Iris pigment epithelial cell (primary cell): ENCODE measurements around the gene B4GALT5.

Experiments
- DNase-seq: peaks from one replicate; pipeline ENCODE4 v3.0.0-alpha.2; 2011; ENCODE audit warnings: low read depth

The B4GALT5 gene

GRCh38 chr20:49603209-49603627 is 110.5 kb downstream of the B4GALT5 start:
- peak; percentile 68 for DNase-seq

GRCh38 chr20:49602345-49603208 is 111.1 kb downstream of the B4GALT5 start:
- DNase-seq: no peak

DNA sequence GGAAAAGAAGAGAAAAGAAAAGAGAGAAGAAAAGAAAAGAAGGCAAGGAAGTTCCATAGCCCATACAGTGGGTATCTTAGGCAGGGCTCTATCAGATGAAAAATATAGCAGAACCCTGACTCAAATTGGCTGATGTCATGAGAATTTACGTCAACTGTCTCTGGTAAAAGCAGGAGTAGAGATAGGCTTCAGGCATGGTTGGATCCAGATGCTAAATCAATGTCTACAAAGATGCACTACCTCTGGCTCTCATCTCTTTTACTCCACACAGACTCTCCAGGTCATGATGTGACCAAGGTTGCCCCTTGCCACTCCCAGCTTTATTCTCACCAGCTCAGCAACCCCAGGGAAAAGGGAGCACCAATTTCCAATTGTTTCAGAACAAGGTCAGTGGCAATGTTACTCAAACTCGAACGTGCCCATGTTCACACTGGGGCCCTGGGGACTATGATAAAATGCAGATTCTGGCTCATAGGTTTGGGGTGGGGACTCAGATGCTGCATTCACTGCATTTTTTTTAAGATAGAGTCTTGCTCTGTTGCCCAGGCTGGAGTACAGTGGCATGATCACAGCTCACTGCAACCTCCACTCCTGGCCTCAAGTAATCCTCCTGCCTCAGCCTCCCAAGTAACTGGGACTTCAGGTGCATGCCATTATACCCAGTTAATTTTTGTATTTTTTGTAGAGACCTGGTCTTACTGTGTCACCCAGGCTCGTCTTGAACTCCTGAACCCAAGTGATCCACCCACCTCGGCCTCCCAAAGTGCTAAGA is 112.3 kb downstream of the B4GALT5 start:
- DNase-seq: no peak

- no peak for DNase-seq
Observed at GRCh38 chr20:49599746-49600113, 113.9 kb downstream of the B4GALT5 start.

DNA sequence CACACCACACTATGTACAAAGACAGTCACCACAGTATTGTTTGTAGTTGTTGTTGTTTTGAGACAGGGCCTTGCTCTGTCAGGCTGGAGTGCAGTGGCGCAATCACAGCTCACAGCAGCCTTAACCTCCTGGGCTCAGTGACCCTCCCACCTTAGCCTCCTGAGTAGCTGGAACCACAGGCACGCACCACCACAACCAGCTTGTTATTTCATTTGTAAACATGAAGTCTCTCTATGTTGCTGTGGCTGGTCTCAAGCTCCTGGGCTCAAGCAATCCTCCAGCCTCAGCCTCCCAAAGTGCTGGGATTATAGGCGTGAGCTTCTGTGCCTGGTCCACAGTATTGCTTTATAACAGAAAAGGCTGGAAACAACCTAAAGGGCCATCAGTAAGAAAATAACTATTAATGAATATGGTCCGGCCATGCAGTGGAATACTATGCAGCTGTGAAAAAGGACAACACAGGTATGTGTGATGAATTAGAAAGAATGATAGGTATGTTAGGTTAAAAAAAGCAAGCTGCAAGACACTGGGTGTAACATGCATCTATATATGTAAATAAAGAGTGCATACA is 115.8 kb downstream of the B4GALT5 start:
- DNase-seq: no peak

- DNase-seq: peak; percentile 89
Observed at GRCh38 chr20:49595811-49596561, 117.7 kb downstream of the B4GALT5 start.

GRCh38 chr20:49595346-49595745 is 118.3 kb downstream of the B4GALT5 start:
- no peak for DNase-seq

DNA sequence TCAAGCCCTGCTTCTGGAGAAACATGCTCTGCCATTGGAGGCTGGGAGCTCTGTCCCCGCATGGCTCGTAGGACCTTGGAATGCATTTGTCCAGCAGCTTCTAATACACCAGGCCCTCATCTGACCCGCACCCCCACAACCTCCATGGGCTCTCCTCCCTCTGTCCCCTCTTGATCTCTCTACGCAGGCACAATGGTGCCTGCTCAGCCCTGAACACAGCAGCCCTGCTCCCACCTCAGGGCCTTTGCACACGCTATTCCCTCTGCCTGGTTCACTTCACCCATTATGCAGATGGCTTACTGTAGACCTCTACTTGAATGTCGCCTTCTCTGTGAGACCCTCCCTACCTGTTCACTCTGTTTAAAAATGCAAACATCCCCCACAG is 118.8 kb downstream of the B4GALT5 start:
- DNase-seq: no peak

DNA sequence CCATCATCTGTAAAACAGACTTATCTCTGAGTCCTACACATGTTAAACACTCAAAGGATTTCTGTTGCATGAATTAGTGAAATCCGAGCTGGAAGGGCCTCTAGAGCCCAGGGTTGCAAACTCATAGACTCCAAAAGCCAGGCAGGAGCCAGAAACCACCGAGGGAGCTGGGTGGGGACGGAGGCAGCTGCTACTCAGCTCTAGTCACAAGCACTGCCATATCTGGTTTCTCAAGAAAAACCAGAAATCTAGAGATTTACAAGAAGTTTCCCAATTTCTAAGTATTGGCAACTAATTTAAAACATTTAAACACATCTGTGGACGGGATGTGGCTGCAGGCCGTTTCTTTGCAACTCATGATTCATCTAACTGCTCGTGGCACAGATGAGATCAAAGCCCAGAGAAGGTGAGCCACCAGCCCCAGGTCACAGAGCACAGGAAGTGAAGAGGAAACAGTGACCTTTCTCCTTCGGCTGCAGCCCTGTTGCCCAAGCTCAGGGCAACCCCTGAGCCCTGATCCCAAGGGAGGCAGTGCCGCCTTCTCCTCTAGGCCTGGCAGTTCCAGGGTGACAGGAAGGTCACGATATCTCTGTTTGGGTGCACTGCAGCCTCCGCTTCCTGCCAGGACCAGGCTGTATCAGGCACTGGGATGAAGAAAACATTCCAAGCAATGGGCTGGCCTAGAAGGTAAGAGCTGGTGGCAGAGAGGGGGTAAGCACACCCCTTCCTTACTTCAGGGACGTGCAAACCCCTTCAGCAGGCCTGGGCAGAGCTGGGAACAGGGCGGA is 119.3 kb downstream of the B4GALT5 start:
- peak; percentile 90 for DNase-seq

DNA sequence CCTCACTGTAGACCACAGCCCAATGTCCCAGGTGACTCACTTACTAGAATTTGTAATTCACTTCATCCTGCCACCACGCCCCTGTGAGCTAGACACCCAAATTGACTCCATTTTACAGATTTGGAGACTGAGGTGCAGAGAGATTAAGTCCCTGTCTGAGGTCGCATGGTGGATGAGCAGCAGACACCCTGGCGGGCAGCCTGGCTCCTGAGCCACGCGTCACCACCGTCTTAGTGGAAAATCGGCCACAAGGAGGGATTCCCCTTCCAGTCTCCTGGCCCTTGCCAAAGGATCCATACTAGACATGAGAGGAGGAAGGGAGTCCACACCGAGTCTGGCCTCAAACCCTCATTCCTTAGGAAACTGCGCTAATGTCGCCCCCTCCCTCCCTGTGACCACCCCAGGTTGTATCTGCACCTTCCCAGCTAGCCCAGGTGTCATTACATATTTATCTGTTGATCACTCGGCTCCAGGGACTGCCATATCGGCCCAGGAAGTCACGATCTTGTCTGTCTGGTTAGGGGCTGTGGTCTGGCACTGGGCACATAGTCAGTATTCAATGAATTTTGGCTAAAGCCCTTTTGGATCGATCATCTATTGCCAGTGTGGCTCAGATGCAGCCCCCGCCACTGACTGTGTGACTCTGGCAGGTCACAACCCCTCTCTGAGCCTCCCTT is 120.1 kb downstream of the B4GALT5 start:
- no peak for DNase-seq

DNA sequence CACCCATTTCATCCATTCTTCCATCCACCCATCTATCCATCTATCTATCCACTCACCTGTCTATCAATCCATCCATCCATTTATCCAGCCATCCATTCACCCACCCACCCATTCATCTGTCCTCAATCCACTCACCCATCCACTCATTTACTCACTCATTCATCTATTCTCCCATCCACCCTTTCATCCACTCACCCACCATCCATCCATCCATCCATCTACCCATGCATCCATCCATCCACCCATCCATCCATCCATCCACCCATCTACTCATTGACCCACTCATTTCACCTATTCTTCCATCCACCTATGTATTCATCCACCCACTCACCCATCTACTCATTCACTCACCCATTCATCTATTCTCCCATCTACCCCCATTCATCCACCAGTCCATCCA is 121.6 kb downstream of the B4GALT5 start:
- DNase-seq: no peak

- DNase-seq: peak; percentile 55
Observed at GRCh38 chr20:49591217-49591865, 122.3 kb downstream of the B4GALT5 start.

DNA sequence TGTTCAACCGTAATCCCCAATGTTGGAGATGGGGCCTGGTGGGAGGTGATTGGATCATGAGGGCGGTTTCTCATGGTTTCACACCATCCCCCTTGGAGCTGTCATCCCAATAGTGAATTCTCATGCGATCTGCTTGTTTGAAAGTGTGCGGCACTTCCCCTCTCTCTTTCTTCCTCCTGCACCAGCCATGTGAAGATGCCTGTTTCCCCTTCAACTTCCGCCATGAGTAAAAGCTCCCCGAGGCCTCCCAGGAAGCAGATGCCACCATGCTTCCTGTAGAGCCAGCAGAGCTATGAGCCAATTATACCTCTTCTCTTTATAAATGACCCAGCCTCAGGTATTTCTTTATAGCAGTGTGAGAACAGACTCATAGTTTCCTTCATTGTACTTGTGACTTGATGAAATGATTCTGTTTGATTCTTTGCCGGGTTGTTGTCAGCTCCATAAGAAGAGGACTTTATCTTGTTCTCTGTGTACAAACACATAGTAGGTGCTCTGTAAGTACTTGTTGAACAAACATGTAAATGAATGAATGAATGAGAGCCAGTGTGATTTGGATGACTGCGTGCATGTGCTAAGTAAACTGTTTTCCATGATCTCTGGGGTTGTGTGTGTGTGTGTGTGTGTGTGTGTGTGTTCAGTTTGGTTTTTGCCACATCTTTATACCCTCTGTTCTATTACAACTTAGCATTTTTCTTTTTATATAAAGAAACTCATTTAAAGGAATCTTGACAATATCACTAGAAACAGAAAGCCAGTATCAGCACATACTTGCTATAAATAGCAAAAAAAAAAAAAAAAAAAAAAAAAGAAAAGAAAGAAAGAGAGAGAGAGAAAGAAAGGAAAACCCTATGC is 123.3 kb downstream of the B4GALT5 start:
- DNase-seq: no peak

DNA sequence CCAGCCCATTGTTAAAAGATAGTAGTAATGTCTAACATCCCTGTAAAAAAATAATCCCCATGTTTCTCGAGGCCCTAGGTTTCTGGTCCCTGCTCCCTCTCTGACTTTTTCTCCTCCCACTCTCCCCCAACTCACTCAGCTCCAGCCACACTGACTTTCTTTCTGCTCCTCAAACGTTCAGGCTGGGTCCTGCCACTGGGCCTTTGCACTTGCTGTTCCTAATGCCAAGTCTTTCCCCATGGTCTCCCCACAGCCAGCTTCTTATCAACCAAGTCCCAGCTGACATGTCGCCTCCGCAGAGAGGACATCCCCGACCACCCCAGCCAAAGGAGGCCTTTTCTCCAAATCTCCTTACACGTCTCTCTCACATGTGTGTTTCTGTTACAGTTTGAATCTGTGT is 123.9 kb downstream of the B4GALT5 start:
- no peak for DNase-seq

GRCh38 chr20:49587111-49587570 is 126.5 kb downstream of the B4GALT5 start:
- no peak for DNase-seq

GRCh38 chr20:49585585-49586245 is 128.0 kb downstream of the B4GALT5 start:
- no peak for DNase-seq

DNA sequence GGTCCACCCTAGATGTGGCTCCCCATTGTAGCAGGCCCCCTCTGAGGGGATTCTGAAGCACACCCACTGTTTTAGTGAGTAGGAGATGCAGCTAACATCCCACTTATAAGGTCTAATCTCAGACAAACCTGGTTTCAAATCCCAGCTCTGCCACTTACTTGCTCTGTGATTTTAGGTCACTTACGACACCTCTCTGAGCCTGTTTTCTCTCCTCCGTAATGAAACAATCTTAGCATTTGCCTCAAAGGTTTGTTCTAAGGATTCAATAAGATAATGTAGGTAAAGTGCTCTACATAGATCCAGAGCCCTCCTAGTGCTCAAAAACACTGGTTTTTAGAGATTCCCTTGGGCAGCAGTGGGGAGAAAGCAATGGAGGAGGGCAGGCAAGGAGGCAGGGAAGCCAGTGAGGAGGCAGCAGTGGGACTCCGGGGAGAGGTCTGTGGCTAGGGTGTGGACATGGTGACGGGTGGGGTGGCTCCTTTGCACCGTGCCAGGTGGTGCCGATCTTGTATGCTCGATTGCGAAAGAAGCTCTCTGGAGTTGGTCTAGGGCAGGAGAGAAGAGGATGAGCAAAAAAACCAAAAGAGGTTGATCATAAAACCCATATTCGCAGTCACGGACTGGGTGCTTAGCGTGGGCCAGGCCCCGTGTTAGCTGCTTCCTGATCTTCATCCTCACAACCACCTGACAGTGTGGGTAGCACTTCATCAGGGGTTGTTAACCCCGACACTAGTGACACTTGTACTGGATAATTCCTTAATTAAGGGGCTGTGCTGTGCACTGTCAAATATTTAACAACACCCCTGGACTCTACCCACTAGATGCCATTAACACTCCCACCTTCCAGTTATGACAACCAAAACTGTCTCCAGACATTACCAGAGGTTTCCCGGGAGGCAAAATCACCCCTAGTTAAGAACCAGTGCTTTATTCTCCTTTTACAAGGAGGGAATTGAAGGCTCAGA is 129.0 kb downstream of the B4GALT5 start:
- no peak for DNase-seq
